GM19372 (cell line): ENCODE data around the gene BCORL1.
A peak's percentile ranks its signal among the peaks of the same experiment; 100 is the strongest.

Source experiments
- ATAC-seq: cut with Tn5 transposase; IDR thresholded peaks from one replicate; pipeline ENCODE4 v1.9.1; 2021; ENCODE audit warnings: mild to moderate bottlenecking, low read depth, moderate library complexity; ENCODE audit not compliant: unreplicated experiment

Gene BCORL1

DNA sequence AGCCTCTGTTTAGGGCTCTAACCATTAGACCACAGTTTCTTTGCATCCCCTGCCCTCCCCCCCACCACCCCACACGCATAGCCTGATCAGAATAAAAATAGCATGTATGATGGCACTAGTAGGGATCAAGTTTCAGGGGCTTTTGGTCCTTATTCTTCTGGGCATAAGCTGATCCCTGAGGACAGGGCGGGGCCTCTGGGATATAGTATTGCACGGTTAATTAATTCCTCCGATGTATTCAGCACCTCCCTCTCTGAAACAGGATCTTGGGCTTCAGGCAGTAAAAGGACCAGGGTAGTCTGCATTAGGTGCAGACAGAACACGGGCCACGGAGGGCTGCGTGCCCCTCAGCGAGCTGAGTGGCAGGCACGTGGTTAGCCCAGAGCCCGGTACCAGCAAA, 70.8 kb downstream of the BCORL1 start:
- ATAC-seq, result no peak

DNA sequence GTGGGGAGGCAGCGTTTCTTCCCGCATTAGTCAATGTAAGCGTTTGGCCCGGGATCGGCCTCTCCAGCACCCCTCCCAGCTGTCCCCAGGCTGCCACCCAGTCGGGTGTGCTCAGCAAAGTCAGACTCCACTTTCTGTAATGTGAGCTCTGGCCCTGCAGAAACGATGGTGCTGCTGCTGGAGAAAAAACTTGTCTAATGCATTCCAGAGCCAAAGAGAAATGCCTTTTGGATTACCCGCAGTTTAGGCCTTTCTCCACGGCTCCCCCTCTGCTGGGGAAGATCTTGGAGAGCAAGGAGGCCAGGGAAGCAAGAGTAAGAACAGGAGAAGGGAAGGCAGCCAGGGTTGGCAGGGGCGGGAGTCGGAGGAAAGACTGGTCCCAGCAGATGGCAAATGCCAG, 72.7 kb downstream of the BCORL1 start:
- ATAC-seq, result no peak

DNA sequence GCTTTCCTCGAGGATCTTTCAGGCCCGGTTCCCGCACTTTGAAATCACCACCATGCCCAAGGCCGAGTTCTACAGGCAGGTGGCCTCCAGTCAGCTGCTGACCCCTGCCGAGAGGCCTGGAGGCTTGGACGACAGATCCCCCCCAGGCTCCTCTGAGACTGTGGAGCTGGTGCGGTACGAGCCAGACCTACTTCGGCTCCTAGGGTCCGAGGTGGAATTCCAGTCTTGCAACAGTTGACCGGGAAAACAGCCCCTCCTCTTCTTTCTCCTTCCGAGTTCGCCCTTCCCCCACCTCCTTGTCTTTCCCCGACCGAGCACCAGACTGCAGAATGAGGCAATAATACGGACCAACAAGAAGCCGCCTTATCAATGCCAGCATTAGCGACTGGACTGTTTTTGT, 73.5 kb downstream of the BCORL1 start:
- ATAC-seq, result no peak

DNA sequence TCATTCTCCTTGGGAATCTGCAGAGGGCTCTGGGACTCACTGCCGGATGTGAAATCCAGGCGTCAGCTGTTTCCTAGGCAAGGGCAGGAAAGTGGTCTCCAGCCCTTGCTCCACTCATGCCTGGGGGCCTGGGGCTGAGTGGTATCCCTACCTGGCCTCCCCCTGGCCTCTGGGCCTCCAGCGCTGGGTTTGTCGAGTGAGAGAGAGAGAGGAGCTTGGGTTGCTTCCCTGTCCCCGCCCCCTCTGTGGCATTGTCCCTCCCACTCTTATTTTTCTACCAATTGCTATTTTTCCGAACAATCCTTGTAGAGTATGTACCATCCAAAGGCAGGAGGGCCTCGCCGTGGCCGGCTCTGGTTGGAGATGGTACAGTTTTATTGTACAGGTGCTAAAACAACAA, 74.8 kb downstream of the BCORL1 start:
- ATAC-seq, result no peak

DNA sequence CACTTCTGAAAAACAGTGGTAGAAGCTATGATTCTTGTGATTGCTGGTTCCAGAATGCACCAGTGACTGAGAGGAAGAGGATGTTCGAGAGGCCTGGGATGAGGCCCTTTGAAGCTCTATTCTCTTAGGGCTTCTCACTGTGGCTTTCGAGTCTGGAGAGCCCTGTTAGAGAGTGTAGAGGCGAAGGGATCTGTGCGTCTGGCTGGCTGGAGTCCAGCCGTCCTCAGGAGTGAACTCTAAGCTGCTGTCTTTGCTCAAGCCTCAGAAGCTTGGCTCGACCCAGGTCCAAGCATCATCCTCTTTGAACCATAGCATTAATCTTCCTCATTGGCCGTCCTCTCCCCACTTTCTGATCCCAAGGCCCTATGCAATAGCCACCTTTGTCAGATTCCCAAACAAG, 76.2 kb downstream of the BCORL1 start:
- ATAC-seq, result no peak

DNA sequence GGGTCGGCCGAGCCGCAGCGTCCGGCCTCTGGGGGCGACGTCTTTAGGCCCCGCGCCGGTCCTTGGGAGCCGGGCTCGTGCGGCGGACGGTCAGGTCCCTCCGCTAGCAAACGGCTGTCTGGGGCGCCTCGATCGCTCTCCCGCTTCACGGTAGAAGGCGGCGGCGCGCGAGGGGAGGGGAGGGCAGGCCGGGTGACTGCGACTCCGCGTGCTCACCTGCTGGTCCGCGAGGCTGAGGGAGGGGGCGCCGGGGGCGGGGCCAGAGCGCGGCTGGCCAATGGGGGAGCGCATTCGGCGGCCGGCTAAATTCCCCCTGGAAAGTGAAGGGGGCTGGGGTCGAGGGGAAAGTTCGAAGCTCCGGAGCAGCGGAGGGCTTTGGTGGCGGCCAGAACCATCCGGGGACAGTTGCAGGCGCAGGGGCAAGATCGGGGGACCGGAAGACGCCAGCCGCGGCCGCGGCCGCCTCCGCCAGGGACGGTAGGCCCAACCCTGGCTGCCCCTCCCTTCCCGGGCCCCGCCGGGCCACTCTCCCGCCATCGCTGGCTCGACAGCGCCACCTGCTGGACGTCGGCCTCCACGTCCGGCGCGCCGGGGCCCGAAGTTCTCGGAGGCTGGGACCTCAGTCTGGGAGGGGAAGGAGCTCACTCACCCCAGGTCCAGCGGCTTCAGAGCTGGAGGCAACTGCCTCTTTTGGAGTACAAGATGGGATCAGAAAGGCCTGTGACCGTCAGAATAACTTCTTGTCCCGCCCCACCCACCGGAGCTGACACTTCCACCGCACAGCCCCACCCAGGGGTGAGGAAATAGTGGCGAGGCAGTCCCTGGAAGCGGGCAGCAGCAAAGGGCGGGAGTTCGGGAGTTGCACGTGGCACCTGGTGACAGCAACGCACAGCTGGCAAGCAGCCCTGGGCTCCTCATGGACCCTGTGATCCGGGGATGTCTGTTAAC, 78.0 kb downstream of the BCORL1 start:
- peak; percentile 98 for ATAC-seq

DNA sequence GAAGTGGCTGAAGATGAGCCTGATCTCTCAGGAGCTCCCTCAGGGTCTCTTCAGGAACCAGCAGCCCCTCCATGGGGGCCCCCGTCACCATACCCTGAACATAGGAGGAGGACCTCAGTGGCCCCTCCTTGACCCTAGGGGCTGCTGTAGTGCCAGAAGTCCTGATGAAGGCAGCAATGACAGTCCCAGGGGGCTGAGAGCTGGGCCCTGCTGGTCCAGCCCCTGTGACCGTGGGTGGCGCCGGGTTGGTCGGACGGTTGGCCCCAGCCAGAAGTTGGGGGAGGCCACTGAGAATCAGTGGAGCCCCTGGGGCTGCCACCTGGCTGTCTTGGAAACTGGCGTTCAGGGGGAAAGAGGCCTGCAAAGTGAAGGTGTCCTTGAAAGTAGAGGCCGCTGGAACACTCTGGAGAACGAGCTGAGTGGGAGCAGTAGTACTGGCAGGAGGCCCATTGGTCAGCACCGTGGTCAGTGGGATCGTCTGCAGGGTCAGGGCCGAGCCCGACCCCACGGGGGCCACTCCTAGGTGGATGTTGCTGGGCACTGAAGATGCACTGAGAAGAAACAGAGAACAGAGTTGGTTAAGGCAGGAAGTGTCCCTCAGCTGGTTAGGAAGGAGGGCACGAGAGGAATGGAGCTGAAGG, 84.7 kb downstream of the BCORL1 start:
- ATAC-seq, result no peak

DNA sequence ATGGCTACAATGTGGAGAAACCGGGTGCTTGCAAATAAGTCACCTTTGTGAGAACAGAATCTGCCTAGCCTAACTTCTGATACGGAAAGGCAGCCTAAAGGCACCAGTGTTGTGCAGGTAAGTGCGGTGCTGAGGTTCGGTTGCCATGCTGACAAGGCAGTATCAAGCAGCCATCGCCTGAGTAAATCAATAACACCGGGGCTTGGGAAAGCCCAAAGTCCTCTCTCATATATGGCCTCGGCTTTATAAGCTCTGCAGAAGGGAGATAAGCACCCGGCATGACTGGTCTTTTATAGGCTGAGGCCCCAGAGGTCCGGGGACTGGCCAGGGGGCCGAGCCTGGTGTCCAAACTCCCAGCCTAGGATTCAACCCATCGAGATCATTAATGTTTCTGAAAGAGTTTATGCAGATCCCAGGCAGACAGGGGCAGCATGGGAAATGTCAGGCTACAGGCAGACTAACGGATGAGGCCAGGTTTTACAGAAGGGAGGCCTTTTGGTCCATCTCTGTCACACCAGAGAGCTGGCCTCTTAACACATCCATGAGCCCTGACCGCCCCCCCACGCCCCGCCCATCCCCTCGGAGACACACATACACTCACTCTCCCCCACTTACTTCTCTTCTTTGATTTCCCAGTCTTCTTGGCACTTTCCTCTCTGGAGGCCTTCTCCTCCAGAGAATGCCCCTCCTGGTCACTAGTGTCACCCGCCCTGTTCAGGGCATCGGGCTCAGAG, 89.3 kb downstream of the BCORL1 start:
- ATAC-seq, result no peak

DNA sequence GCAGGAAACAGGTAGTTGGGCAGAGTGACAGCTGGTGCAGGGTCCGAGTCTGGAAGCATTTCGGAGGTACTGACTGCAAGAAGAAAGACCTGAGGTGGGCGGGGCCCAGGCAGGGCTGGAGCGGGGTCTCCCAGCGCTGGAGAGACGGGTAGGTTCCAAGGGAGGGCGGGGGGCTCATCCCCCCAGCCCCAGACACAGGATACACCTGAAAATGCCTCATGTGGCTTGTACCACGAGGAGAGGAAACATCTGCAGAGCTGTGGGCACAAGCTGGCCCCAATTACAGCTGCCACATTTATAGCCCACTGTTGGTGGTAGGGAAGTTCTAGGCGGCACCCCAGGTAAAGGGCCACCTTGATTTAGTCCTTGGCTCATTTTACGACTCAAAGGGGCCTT, 89.9 kb downstream of the BCORL1 start:
- ATAC-seq, result no peak

DNA sequence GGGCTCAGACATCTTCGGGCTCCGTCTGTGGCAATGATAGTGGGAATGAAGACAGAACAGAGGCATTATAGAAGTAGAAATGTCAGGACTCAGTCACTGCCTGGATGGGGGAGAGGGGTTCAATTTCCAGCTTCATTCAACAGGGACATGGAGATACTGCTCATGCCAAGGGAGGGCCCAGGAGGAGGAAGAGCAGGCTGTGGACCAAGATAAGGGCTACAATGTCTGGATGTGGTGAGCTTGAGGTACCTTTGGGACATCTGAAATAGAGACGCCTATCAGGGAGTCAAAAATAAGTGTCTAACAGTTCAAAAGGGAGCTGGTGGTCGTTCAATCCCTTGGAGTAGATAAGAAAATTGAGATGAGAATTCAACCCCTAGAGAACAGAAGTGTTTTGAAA, 93.3 kb downstream of the BCORL1 start:
- ATAC-seq, result no peak

DNA sequence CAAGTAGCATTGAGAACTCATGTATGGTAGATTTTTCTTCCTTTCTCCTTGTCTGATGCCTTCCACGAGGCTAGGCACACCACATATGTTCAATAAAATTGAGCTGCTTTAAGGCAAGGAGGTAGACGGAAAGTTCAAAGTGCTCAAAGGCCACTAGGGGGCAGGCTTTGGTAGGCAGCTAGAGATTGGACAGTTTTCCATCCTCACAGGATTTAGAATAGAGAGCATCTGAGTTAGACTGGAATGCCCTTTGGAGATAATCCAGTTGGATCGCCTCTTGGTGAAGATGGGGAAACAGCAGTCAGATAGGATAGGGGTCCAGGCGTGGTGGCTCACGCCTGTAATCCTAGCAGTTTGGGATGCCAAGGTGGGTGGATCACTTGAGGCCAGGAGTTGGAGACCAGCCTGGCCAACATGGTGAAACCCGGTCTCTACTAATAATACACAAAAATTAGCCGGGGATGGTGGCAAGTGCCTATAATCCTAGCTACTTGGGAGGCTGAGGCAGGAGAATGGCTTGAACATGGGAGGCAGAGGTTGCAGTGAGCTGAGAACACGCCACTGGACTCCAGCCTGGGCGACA, 97.5 kb downstream of the BCORL1 start:
- no peak for ATAC-seq

DNA sequence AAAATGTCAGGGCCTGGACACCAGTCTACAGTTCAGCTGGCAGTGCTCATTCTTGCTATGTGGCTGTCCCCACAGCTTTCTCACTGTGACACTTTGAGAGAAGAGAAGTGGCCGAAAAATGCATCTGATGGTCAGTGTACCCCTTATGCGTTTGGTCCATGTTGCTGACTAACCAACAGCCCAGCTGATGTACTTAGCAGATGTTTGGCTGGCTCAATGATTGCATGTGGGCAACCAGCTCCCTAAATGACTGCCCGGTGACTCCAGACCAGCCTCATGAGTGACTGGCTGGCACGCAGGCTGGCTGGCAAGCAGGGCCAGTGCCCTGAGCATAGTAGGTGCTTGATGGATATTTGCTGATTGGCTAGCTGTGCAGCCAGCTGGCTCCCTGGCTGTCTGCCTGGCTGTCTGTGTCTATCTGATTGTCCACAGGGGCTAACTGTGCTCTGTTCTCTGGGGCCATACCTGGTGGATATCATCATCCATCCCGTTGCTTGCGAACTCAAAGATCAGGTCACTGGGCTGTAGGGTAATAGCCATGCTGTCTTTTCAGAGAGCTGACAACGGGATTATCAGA, 98.4 kb downstream of the BCORL1 start:
- no peak for ATAC-seq

DNA sequence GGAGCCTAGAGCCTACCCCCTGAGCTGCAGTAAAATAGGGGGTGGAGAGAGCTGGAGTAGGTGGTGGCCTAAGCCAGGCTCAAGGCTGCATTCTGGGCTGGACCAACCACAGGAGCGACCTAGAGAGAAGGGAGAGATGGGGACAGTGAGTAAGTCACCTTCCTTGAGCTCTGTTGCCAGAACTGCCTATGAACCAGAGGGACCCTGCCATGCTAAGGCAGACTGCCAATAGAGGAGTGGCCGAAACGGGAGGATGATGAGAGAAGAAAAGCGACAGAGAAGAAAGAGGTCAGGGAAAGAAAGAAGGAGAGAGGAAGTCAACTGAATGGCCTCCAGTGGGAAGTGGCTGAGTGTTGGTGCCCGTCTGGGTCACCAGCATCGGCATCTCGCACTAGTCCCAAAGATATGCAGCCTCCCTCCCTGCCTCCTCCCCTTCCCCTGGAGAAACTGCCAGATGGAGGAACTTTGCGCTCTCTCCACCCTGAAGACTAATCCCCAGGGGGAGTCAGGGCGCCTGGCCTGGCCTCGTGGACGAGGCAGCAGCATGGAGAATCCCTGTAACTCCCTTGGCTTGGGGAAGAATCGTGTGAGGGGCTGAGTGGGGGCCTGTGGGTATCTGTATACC, 99.1 kb downstream of the BCORL1 start:
- ATAC-seq, result no peak

DNA sequence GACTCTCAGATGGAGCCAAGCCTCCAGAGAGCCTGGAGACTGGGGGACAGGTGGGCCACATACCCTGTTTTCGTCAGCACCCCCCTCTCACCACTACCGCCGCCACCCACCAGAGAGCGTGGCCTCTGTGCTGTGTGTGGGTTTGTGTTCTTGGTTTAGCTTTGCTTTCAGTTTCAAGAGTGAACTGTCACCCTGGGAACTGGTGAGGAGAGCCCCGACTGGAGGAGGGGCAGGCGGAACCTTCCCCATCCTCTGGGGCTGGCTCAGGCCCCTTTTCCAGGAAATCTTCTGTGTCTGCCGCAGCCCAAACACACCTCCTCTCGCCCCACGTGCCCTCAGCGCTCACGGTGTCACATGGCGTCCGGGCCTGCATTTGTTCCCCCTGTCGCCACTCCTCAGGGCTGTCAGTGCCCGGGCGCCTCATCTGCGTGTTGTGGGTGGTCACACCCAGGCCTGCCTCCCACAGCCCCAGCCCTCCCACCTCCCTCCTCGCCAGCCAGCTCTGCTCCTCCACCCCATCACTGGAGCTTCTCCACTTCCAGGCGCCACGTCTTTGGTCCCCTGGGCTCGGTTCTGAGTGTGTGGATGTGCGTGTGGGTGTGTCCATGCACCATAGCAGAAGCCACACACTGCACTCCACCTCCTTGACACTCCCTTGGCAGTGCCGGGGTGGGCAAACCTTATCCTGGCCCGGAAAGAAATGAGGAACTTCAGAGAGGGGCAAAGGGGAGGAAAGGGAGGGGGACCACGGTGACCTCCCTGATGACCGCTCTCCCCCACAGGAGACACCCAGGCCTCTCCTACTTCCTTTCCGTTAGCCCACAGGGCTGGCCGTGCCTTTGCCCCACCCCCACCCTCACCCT, 100.0 kb downstream of the BCORL1 start:
- peak; percentile 45 for ATAC-seq

DNA sequence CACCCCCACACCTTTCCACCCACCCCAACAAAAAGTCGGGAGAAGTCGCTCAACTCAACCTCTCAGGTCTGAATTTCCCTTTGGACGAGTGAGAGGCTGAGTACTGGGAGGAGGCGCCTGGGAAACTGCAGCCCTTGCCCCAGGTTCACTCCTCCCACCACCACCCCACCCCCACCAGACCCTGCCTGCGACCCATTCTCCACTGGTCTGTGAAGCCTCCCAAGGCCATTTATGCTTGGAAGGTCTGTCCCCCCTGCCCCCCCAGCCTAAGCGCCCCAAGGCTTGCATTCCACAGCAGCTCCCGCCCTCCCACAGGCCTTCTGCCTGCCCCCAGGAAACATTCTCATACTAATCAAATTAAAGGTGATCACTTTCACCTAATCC, 100.7 kb downstream of the BCORL1 start:
- ATAC-seq, result no peak

DNA sequence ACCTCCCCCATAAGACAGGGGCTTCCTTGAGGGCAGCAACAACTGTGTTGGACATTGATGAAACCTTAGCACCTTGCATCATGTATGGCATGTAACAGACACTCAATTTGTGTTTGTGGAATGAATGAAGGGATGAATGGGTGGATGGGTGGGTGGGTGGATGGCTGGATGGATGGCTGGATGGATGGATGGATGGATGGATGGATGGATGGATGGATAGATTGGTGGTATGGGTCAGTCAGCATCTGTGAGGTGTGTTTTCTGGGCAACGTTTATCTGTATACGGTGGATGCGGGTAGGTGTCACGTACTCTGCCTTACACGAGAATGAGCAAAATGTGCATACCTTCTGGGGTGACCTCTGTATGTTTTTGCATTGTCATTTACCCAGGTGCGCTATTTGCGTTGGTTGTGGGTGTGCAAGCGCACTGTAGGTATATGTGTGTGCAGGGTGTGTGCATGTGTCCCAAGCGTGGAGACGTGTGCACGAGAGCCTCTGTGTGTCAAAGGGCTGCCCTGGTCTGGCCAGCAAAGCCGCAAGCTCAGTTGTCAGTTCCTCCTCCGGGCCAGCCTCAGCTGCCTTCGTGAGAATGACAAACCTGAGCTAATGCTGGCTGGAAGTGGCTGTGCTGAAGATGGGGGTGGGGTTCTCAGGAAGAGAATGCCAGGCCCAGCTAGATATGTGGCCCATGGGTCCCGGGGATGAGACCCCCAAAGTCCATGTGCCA, 101.4 kb downstream of the BCORL1 start:
- peak; percentile 36 for ATAC-seq

DNA sequence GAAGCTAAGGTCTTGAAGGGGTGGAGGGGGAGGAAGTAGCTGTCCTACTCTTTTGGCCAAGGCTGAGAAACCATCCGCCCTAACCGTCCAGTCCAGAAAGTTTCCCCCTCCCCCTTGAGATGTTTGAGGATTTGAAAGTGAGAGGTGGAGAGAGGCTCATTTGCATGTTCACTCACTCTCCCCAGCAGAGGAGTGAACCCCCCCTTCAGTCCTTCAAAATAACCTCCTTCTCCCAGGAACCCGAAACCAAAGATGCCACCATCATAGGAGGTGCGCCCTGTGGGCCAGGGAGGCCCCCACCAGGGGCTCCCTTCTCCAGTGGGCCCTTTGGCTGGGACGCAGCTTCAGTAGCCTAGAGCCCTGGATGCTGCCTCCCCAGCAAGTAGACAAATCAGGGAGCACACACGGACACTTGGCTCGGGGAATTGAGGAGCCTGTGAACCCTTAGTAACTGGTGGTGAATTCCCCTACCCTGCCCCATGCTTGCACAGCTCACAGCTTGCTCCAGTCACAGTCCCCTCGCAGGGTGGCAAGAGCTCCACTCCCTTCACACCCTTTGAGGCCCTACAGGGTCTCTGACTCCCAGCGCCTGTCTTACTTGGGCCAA, 102.3 kb downstream of the BCORL1 start:
- peak; percentile 38 for ATAC-seq
